ENCODE results near the gene BBS9. TPM values are rescaled to one million over a fixed set of nuclear protein-coding genes. Genes with fewer than 3 reads are reported as not detected.
"Not testable (repeated sequence)": the region's sequence is repeated elsewhere in the genome, so short reads cannot be mapped to it uniquely, and the experiment has no call there.

Gene BBS9
- total RNA-seq, 1 experiment from 2014 or later = 3.8 TPM

DNA sequence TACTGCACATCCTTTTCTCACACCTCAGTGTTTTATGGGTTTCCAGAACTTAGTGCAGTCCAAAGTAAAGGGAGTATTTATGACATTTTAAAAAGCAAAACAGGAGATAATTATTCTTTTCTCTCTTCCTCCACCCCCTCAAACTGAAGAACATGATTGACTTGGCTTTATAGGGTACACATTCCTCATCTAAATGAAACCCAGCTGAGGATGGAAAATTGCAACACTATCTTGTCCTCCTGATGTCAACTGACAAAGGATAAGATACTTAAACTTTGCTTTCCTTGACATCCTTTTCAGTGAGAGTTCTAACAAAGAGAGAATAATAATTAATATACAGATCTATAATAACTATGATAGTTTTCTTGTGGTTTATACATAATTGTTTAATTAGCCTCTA lies 299.1 kb downstream of the BBS9 start:
- DNase-seq (ENCODE audit: low spot score) = no peak

DNA sequence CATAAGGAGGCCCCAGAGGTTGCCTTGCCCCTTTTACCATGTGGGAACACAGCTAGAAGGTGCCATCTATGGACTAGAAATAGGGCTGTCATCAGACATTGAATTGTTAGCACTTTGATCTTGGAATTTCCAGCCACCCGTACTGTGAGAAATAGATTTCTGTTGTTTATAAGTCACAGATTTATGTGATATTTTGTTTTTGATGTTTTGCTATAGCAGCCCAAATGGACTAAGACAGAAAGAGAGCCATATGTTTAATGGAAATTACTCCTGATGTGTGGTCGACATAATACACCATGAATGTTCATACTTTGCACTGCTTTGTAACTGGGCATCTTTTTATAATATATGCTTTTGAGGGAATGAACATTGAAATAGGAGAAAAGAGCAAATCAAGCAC lies 302.2 kb downstream of the BBS9 start:
- DNase-seq (ENCODE audit: low spot score) = no peak

DNA sequence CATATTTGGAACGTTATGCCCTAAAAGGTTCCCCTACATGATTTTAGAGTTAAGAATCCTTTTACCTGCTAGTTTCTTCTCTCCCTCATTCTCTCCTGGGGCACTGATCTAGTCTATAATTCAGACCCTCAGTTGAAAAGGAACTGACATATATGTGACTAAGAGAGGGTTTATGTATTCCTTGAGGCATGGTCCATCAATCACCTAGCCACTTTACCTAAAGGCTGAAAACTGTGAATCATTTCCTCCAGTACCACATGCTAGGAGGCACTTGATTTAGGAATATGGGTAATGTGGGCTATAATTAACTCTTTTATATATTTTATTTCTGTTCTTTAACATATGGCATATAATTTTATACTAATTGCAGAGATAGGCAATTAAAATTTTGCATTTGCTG lies 303.5 kb downstream of the BBS9 start:
- no peak for DNase-seq (ENCODE audit: low spot score)

DNA sequence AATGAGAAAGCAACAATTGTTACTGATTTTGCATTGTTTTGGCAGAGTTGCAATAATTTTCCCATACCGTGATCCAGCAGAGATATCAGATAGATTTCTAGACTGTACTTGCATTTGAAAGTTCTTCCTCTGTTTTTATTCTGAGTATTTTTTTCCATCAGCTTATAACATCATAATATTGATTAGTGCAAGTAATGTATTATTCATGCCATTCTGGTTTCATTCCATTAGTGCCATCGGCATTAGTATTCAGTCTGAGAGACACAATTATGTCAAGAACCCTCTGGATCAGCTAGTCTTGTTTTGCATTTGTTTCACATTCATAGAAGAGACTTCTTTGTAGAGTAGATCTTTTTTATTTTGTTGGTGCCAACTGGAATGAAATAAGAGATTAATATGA lies 304.0 kb downstream of the BBS9 start:
- no peak for DNase-seq (ENCODE audit: low spot score)

DNA sequence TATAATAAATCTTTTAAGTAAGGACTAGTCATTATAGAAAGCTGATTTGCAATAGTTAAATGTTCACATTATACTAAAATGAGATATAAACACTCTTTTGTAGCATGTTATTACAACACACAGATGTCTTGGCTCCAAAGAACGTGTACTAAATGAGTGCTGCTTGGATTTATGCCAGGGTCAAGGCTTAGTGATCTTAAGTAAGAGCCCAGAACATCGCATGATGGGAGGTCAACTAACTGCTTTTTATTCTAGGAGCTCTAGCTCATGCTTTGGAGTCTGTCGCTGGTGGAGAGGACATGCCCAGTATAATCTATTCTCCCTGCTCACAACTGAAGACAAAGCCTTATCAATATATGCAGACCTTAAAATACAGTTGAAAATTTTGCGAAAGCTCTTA lies 315.1 kb downstream of the BBS9 start:
- DNase-seq (ENCODE audit: low spot score) = no peak

DNA sequence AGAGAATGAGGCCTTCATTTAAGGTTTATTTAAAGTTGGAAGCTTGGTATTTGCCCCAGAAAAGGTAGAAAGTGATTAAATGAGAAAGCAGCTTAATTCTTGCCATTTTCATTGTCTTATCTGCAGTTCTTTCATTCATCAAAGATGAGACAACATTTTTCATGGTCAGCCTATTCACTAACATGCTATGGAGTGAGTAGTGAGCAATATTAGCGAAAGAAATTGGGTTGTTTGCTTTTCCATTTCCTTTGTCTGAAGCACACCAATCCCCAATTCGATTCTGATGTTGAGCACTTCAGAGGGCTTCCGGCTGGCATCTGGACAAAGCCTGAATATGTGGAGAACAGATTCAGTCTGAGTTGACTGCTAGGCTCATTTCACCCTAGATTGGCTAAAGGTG lies 317.2 kb downstream of the BBS9 start:
- DNase-seq (ENCODE audit: low spot score) = no peak

DNA sequence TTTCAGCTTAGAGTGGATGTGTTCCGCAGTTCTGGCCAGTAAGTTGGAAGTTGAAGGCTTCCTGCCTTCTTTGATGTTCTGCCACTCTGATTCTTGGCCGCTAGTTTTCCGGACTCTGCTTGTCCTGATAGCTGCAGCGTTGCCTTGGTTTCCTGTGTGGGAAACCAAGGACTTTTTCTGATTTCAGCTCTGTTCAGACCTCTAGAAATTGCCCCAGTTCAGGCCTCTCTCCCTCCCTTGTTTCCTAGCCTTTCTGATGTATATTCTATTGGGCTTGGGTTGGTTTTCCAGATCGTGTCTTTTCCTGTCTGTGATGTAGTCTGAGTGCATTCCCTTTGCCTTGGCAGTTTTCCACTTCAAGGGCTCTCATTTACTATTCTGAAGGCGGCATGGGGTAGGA lies 318.7 kb downstream of the BBS9 start:
- DNase-seq (ENCODE audit: low spot score) = no peak

DNA sequence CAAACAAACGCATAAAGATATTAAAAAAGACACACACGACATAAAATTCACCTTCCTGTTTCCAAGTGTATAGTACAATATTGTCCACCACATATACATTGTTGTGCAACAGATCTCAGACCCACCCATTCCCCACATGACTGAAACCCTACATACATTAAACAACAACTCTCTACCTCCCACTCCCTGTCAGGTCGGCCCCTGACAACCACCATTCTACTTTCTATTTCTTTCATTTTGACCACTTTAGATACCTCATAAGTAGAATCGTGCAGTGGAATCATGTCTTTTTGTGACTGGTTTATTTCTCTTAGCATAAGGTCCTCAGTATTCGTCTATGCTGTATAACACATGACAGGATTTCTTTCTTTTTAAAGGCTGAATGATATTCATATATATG lies 320.5 kb downstream of the BBS9 start:
- DNase-seq (ENCODE audit: low spot score) = no peak

DNA sequence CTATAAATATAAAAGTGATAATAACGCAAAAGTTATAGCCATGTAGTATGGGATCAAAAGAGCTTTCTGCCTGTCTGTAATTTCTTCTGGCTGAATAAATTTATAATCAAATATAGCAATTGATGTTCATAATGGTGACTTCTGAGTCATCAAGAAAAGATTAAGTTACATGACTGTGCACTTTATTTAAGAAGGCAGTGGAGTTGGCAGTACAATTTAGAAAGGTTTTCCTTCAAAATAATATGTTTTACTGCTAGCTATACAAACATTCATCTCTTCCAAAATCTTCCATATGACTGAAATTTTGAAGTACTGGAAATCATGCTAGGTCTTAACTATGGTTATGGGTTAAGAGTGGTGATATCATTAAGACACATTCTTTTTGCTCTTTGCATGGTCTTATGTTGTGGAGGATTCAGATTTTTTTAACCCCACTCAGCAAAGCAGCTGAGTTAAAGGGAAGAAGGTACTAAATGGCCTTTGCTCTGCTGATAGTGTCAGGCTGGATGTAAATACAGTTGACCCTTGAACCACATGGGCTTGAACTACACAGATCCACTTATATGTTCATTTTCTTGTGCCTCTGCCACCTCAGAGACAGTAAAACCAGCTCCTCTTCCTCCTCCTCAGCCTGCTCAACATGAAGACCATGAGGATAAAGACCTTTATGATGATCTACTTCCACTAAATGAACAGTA lies 323.6 kb downstream of the BBS9 start:
- no peak for DNase-seq (ENCODE audit: low spot score)

DNA sequence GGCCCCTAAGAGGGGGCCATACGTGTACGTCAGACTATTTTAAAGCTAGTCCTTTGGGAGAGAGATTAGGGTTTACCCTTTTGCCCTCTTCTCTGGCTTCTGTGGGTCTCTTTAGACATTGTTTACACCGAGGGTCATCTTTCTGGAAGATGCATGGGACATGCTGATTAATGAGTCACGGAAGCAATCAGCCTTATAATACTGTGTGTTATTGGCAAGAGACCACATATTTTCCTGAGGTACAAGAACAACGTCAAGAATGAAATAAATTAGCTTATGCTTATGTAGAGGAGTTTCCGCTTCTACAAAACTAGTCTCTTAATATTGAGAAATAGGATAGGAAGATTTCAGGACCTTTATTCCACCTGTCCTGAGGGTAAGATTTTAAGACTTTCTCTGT lies 327.7 kb downstream of the BBS9 start:
- no peak for DNase-seq (ENCODE audit: low spot score)

DNA sequence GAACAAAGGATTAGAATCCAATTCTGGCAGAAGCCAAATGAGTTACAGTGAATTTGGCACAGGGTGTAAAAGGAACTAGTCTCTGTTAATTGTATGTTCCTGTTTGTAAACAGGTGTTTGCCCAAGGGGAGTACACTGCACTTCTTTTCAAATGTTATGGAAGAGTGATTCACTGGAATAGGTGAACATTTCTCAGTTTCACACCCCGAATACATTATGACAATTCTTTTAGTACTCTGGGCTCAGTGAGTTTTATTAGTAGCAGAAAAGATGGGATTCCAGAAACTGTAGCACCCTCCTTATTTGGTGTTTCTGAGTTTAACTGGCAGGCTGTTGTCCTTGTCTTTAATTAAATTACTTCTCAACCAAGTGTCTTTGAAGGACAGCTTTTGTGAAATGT lies 329.2 kb downstream of the BBS9 start:
- DNase-seq (ENCODE audit: low spot score) = no peak

DNA sequence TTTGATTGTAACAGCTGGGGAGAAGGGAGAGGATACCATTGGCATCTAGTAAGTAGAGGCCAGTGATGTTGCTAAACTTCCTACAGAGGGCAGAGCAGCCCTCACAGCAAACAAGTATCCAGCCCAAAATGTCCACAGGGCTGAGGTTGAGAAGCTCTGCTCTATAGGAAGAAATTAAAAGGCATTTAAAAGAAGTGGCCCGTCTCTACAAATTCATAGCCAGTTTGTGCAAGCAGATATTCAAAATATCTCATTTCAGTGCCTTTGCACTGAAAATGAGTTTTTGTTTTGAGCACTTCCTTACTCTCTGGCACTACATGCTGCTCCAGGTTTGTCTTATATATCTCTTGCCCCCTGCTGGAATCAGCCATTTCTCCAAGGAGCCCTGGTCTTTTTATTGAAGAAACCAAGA lies 330.0 kb downstream of the BBS9 start:
- peak; percentile 54 for DNase-seq (ENCODE audit: low spot score)

DNA sequence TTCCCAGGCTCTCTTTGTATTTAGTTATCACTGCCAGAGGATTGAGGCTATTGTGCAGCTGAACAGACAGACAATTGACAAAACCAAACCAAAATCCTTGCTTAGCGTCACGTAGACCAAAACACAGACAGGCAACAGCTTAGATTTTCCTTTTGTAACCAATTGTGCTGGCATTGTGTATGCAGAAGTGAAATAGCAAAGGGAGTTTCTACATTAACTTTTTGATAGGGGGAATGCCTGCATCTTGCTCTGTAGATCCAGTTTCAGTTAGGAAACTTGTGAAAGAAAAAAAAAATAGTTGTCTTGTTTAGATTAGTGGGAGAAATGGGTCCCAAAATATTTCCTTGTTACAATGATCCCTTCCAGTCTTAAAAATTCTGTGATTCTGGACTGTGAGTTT lies 333.8 kb downstream of the BBS9 start:
- DNase-seq (ENCODE audit: low spot score) = no peak

DNA sequence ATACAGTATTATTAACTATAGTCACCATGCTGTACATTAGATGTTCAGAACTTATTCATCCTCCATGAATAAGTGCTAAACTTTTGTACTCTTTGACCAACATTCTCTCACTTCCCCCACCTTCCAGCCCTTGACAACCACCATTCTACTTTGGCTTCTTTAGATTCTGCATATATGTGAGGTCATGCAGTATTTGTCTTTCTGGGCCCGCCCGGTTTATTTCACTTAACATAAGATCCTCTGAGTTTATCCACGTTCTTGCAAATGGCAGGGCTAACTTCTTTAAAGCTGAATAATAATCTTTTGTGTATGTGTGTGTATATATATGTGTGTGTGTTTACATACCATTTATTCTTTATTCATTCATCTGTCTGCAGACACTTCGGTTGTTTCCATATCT lies 336.8 kb downstream of the BBS9 start:
- DNase-seq (ENCODE audit: low spot score) = no peak

DNA sequence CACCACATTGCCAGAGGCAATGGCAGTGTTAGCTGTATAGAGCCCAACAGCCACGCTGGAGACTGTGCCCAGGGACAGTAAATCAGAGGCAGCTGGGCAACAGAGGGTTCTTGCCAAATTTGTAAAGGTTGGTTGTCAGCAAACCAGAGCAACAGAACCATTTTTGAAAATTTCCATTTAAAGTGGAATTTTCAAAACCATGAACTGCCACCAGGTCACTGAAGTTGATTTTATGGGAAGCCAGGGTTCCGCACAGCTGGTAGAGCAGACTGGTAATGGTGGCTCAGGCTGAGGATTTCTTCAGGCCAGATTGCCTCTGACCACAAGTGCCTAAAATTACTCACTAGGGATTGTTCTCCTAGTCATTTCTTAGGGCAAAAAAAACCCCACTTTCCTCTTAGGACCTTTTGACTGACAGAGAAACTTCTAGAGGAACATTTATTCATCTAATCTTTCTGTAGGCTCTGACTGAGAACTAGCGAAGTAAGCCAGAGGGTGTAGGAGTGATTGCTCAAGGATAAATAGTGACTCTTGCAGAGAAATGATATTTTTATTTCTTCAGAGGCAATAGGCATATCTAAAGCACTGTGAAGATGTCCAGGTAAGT lies 342.4 kb downstream of the BBS9 start:
- no peak for DNase-seq (ENCODE audit: low spot score)

DNA sequence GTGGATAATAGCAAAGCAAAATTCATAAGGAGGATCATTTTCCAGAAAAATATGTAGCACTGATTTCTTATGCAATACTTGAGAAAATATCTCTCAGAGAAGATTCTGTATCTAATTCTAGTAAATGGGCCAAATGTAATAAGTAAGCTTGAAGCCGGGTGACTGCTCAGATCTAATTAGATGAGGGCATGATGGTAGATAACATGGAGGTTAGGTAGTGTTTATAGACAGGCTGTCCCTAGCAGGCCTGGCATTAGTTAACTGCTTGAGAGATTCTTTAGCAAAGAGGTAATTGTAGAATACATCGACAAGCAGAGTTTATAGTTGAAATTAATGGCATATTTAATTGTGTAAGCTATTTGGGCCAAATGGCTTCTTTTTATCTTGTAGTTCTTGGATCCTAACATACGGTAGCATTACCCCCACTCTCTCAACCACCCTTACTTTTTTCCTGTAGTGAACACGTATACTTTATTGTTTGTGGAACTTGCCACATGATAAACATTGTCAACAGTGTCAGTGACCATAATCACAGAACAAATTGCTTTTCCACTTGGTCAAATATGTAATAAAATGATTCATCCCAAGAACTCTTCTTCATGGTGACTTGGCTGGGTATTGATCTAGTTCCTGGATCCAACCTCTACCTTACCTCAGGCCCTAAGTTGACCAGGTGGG lies 343.1 kb downstream of the BBS9 start:
- DNase-seq (ENCODE audit: low spot score) = no peak

DNA sequence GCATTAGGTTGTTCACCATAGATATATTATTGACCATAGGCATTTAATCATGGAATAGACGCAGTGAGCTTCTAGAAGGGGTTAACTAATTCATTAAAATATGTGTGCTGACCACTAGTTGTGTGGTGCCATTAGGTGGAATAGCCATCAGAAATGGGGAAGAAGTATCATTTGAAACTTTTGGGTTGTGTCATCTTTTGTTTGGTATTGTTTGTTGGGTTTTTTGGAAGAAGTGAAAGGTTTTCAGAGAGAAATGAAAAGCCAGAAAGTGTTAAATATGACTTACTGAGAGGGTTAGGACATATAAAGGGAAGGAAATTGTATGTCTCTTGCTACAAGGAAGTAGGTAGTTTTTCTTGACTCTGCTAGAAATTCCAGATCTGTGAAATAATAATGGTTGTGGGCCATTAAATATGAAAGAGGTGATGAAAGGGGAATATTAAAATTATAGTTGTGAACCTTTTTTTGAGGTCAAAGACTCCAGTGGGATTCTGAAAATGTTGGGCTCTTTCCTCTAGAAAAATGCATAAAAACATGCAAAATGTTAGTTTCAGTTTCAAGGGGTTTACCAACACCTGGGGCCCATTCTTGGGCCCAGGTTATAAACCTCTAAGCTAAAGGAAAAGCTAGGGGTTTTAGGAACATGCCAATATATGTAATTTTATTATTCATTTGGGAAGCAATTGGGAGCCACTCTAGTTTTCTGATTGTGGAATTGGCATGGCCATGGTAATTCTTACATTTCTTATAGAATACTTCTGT lies 348.5 kb downstream of the BBS9 start:
- no peak for DNase-seq (ENCODE audit: low spot score)

DNA sequence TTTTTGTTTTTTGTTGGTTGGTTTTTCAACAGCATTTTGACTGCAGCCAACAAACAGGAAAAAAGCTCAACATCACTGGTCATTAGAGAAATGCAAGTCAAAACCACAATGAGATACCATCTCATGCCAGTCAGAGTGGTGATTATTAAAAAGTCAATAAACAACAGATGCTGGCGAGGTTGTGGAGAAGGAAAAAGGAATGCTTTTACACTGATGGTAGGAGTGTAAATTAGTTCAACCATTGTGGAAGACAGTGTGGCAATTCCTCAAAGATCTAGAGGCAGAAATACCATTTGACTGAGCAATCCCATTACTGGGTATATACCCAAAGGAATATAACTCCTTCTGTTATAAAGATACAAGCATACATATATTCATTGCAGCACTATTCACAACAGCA lies 355.1 kb downstream of the BBS9 start:
- not testable (repeated sequence) for DNase-seq (ENCODE audit: low spot score)

DNA sequence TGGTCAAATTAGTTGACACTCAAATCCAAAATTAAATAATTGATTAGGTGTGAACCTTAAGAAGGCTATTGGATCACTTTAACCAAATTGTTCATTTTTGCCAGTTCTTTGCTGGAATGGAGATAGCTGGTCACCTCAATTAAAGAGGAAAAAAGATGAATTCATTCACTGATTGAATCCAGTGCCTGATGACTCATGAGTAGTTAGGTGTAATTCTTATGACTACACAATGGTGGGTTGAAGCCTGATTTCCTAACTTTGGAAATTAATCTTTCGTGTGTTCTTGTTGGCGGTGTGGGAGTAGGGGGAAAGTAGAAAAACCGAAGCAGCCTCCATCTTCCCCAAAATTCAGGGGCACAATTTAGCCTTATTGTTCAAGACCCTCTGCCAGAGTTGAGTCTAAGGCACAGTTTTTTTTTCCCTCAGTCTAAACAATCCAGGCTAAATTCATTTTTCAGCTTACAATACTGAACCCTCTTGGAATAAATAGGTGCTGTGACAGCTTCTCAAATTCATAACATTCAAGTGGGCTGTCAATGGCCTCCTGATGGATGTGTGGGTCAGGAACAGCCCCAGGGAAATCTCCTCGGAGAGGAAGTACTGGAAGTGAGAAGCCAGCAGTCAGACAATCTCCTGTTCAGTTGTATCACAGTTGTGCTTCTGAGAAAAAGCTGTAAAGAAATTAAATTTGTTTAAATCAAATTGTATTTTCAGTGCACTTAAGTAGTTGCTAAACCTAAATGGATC lies 356.6 kb downstream of the BBS9 start:
- no peak for DNase-seq (ENCODE audit: low spot score)

DNA sequence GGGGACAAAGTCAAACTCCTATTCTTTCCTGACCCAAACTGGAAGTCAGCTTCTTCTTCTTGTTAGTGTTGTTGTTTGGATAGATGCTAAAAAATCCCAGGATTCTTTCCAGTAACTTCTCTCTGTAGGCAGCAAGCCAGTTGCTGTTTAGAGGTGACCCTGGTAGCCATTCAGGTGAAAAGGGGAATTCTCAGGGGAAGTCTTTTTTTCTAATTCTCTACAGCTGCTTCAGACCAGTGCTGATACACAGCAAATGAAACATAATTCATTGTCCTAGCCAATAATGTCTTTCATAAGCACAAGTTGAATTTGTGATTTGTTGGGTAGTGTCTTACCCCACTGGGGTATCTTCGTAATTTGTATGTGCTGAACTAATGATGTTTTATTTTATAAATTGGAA lies 357.3 kb downstream of the BBS9 start:
- DNase-seq (ENCODE audit: low spot score) = no peak

DNA sequence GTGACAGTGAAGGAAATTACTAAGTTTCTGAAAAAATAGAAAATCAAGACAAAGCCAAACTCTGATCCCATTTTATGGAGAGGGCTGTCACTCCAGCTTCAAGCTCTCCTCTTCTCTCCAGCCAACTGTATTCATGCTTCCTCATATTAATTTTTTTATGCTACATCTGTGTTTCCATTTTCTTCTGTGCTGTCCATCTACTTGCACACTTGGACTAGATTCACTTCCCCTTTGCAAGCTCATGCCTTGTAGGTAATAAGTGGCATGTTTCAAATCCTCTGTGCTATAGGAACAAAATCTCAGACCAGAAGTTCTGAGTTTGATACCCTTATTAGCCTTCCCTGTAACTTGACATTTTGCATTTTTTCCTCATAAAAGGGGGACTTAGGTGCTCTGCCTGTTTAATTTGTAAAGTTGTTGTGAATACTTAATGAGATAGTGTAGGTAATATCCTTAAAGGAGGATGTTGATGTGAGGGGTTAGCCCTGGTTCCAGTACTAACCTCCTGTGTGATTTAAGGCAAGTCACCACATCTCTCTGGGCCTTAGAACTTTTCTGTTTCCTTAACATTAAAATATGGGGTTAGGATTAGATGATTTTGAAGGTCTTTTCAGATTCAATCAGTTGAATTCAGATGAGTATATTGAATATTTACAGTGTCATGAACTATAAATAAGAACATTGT lies 358.8 kb downstream of the BBS9 start:
- no peak for DNase-seq (ENCODE audit: low spot score)
